ENCODE measurements around the gene TECPR2.
"Not testable (repeated sequence)": the region's sequence is repeated elsewhere in the genome, so short reads cannot be mapped to it uniquely, and the experiment has no call there.

The TECPR2 gene

DNA sequence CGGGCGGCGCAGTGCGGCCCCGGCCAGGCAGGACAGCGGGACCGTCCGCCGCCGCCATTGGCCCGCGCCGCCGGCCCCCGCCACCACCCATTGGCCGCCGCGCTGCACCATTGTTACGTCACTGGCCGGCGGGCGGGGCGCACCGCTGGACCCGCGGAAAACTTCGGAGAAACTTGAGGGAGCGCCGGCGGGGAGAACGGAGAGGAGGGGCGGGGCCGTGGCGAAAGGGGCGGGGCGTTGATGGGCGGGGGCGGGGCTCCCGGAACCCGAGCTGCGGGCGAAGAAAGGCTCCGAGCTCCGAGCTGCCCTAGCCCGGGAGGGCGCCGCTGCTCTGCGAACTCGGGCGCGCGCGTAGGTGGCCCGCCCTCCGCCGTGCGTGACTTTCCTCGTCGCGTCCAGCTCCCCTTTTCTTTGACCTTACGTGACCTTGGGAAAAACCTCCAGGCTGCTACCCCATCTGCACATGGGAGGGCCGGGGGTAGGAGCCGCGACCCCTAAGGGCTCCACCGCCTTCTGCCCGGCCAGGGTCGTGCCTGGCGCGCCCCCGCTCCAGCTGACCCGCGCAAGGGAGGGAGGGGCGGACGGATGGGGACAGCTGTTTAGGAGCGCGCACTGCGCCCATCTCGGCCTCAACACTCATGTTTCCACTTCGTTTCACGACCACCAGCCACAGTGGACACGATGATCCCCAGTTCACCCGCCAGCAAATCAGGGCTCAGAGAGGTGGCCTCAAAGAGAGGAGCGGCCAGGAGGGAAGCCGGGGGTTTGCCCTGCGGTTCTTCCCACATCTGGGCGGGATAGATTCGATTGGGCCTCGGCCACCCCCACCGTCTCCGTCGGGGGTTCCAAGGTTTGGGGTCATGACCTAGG, 147.2 kb downstream of the TECPR2 start, which contains the start of gene ANKRD9:
ANKRD9 (minus strand) TSS at position 31 of the 870 bp plus-strand sequence. CDS start 1,887 bp downstream, outside the sequence.
- peak; percentile 99 for DNase-seq (ENCODE audit: low spot score)

DNA sequence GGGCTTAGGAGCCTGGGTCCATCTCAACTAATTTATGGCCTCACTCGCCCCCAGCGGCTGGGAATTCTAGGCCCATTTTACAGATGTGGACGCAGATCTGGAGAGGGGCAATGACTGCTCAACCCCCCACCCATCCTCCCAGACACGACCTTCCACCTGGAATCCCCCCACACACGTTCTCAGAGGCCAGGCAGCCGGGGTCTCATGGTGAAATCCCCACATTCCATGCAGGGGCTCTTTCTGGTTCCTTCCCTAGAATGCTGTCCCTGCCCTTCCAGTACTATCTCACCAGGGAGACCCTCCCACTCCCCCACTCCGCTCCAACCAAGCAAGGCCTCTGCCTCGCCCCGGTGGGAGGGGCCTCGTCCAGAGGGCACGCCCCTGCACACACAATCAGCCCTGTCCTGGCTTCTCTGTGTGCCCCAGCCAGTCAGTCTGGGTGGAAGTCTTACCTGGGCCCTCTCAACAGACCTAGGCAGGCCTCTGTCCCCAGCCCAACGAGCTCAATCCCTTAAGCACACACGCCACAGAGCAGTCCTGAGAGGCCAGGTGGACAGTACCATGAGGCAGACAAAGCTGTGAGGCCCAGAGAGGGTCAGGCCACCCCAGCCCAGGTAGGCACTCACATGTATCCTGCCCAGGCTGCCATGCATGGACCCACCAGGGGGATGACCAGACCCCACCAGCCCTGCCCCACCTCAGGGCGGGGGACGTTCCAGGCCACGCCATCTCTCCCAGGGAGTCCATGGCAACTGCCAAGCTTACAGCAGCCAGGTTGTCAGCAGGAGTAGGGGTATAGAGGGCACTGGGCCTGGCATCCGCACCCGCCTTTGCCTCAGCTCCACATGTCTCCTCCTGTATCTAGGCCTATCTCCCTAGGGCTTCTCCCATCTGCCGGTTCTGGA, 148.1 kb downstream of the TECPR2 start:
- peak; percentile 84 for DNase-seq (ENCODE audit: low spot score)

DNA sequence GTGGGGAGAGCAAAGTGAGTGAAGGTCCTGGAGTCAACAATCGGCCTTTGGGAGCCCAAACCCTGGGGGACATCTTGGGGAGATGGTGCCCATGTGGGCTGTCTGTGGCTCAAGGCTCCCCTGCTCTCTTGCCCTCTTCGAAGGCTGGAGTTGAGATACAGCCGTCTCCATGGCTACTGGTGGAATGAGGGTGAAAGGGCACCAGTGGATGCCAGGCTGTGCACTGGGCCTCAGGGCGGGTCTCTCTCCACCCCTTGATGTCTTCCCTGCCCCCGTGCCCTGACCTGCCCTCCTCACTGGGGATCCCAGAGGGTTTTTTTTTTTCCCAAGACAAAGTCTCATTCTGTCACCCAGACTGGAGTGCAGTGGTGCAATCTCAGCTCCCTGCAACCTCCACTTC, 148.8 kb downstream of the TECPR2 start:
- no peak for DNase-seq (ENCODE audit: low spot score)

DNA sequence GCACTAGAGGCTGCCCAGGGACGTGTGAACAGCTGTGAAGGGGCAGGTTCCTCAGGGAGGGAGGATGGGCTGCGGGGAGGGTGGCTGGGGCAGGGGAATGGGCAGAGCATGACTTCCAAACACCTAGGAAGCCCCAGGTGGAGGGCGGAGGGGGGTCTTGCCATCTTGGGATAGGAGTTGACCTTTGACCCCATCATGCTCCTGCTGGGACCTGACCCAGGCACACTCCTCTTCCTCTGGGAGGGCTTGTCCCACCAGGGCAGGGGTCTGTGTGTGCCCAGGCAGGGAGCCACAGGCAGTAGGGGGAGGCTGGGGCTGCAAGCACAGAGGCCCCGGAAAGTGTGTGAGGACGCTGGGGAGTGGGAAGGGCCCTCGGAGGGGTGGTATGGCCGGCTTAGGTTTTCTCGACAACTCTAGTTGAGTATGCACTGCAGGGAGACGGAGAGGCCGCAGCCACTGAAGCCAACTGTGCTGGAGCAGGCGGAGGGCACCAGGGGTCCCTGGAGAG, 150.1 kb downstream of the TECPR2 start:
- DNase-seq (ENCODE audit: low spot score) = no peak

DNA sequence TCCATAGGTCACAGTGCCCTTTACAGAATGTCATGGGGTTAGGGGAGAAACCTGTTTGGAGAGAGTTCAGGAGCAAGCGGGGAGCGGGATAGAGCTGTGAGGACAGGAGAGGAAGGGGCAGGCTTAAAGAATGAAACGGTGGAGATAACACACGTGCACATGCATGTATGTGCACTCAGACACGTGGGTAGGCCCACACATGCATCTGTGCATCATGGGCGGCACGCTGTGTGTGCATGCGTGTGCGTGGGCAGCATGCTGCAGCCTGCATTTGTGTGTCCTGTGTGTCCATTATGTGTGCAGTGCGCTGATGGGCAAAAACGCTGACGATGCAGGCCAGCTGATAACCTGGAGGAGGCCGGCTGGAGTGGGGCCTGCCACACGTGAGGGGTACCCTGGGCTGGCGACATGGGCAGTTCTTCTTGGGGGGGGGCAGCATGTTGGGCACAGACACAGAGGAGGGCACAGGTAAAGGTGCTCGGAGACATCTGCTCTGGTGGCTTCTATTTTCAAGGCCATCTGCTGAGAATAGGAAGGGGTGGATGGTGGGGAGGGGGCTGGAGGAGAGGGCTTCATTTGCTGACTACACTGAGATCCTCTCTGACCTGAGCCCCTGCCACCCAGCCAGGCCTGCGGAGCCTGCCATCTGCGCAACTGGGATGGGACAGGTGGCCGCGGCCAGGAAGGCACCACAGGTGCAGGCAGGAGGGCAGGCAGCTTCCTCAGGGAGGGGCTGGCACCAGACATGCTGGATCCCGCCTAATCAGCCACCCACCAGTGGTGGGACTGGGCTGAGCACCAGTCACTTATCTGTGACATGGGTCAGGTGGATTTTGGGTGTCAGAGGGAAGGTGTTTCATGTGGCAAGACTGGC, 151.4 kb downstream of the TECPR2 start:
- no peak for DNase-seq (ENCODE audit: low spot score)

DNA sequence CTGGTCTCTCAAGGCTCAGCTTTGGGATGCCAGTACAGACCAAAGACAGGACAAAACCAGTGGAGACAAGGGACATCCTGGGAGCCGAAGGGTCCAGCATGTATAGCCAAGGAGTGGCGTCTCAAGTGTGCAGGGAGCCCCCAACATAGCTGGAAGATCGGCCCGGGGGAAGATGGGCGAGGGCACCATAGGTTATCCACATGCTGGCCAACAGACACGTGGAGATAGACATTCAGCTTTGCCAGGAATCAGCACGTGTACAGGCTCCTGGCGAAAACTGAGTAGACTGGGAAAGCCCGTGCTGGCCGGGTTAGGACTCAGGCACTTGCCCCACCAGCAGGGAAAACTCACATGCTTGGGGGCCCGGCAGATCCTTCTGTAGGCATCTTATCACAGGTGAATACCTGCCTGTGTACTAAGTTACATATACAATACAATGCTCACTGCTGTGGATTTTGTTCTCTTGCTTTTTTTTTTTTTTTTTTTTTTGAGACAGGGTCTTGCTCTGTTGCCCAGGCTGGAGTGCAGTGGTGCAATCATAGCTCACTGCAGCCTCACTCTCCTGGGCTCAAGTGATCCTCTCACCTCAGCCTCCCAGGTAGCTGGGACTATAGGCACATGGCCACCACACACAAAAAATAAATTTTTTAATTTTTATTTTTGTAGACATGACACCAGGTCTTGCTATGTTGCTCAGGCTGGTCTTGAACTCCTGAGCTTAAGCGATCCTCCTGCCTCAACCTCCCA, 152.4 kb downstream of the TECPR2 start:
- no peak for DNase-seq (ENCODE audit: low spot score)

DNA sequence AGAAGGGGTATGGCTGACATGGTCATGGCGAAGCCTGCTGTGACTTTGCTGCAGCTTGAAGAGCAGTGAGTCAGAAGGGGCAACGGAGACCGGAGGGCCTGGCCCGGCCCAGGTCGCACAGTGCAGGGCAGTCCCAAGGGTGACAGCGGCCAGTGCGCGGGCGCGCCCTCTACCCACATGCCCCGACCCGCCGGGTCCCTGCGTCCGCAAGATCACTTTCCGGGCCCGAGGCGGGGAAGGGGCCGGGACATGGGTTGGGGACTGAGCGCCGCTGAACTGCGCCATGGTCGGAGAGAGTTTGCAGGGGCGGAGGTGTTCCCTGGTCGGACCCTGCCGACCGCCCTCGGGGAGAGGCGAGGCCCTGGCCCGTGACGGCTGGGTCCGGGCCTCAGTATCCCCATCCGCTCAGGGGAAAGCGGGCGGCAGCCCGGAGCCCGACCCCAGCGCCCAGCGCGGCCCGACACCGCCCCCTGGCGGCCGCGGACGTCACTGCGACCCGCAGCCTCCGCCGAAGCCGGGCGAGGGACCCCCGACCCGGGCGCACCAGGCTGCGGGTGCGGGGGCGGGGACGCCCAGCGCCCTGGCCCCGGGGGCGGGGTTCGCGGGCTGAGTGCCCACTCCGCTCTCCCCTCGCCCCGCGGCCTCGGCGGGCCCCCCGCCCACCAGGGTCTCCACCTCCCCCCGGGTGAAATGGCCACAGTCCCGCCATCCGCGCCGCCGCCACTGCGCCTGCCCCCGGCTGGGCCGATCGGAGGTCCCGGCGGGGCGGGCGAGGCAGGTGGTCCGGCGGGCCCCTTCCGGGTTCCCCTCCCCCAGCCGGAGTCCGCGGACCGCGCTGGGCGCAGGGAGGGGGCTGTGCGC, 154.0 kb downstream of the TECPR2 start:
- peak; percentile 95 for DNase-seq (ENCODE audit: low spot score)

DNA sequence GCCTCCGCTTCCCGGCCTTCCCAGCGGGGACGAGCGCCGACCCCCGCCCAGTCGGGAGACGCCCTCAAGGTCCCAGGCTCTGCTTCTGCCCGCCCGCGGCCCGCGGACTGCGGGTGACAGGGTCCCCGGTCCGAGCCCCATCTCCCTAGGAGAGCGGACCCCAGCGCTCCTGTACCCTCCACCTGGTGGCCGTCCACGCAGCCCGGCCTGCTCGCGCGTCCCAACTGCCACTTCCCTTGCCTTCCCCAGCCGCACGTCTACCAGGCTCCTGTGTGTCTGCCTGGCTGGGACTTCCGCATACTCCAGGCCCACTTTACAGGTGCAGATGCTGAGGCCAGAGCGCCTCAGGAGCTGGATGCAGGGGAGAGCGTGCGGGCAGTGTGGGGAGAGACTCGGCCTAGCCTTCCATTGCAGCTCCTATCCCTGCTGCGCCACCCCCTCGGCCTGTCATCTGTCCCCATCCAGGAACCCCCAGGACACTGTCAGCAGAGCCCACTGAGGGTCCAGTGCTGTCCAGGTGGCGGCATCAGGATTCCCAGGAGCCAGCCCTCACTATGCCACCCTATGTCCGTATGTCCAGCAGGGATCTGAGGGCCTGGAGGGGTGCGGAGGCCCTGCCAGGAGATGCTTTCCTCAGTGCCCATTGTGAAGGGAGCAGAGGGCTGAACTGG, 154.8 kb downstream of the TECPR2 start:
- peak; percentile 64 for DNase-seq (ENCODE audit: low spot score)

DNA sequence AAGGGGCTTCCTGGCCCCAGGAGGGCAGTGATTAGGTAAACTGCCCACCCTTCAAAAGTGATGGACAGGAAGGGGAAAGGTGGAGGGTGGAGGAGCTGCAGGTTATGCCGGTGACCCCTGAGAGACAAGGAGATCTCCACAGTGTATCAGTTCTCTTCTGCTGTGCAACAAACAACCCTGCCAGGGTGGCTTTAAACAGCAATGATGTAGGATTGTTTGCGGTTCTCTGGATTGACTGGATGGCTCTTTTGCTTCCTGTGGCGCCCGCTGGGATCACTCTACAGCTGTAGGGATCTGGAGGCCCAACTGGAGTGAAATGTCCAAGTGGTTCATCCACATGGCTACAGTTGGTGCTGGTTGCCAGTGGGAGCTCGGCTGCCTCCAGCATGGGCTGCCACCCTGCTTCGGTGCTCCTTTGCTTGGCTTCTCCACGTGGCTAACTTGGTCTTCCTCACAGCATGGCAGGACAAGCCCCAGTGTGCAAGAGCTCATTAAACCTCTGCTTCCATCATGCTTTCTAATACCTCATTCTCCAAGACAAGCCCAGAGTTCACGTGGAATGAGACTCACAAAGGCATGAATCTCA, 155.4 kb downstream of the TECPR2 start:
- DNase-seq (ENCODE audit: low spot score) = no peak

DNA sequence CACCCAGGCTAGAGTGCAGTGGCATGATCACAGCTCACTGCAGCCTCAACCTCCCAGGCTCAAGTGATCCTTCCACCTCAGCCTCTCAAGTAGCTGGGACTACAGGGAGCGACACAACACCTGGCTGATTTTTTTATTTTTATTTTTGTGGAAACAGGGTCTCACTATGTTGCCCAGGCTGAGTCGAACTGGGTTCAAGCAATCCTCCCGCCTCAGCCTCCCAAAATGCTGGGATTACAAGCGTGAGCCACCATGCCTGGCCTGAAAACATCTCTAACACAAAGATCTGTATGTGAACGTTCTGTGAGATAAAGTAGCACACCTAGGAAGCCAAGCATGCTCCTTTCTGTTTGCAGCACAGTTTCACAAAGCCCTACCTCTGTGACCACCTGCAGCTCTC, 157.0 kb downstream of the TECPR2 start:
- not testable (repeated sequence) for DNase-seq (ENCODE audit: low spot score)

DNA sequence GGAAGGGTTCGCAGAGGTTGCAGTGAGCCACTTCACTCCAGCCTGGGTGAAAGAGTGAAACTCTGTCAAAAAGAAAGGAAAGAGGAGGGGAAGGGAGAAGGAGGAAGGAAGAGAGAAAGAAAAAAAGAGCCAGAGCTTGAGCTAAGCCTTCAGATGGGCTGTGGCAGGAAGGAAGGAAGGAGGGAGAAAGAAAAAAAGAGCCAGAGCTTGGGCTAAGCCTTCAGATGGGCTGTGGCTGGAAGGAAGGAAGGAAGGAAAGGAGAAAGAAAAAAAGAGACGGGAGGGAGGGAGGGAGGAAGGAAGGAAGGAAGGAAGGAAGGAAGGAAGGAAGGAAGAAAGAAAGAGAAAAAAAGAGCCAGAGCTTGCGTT, 160.4 kb downstream of the TECPR2 start:
- DNase-seq (ENCODE audit: low spot score) = no peak

DNA sequence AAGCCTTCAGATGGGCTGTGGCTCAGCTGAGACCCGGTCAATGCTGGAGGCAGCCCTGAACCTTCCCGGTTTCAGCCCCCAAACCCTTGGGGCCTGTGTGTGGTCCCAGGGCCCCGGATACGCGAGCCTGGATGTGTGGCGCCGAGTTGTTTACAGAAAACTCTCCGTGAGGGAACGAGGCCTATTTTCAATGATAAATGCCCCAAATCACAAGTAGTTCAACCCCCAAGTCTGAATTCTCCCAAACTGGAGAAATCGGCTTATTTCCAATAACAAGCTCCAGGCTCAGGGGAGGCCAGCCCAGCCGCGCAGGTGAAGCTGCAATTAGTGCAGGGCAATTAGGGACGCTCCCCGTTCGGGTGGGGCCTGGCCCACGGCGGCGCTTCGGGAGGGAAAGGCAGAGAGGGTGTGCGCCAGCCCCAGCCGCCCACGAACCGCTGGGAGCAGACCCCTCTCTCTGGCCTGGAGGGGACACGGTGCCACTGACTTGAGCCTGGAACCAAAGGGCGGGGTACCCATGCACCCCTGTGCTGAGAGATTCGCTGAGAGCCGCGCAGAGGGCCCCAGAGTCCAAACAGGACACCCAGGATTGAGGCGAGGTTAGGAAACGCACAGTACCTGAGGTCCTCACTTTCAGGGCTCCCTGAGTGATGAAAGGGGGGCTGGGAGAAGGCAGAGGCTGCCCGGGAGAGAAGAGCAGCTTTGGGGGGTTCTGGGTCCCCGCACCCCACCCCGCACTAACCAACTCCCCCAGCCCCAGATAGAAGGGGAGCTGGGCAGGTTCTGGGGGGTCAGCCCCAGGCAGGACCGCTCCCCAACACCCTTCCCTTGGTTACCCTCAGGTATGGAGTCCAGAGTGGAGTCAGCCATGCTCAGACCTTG, 161.1 kb downstream of the TECPR2 start:
- peak; percentile 4 for DNase-seq (ENCODE audit: low spot score)

DNA sequence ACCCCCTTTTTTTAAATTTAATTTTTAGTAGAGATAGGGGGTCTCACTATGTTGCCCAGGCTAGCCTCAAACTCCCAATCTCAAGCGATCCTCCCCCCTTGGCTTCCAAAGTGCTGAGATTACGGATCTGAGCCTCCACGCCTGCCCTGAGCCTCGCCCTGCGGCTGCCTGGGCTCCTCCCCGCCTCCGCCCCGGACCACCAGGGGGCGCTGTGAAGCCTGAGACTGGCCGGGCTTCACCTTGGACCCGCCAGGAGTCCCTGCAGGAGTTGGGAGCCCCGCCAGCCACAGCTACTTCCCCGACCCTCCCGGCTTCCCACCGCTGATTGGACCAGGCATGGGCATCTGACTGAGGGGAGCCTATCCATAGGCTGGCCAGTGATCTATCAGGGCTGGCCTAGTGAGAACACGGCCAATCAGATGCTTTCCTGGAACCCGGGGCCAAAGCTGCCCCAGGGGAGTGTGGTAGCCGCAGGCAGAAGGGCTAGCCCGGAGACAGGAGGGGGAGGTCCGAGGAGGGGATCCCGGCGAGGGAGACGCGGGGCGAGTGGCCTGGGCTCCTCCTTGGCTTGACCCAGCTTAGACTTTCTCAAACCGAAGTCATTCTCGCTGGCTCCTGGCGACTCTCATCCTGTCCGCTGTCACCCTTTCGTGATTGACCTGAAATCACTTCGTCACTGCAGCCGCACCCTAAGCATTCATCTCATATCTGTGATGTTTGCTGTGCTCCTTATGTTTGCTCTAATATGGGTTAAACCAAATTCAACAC, 161.9 kb downstream of the TECPR2 start:
- peak; percentile 98 for DNase-seq (ENCODE audit: low spot score)

DNA sequence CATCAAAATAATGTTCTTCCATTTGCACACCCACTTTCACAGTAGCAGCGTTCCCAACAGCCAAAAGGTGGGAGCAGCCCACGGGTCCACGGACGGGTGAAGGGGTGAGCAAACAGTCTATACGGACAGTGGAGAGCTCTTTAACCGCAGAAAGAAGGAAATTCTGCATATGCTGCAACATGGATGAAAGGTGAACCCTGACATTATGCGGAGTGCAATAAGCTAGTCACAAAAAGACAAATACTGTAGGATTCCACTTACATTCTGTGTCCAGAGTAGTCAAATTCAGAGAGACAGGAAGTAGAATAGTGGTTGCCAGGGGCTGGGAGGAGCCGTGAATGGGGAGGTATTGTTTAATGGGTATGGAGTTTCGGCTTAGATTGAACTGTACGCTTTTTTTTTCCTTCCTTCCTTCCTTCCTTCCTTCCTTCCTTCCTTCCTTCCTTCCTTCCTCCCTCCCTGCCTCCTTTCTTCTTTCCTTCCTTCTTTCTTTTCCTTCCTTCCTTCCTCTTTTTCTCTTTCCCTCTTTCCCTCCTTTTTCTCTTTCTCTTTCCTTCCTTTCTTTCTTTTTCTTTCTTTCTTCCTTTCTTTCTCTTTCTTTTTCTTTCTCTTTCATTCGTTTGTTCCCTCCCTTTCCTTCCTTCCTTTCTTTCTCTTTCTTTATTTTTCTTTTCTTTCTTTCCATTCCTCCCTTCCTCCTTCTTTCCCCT, 162.6 kb downstream of the TECPR2 start:
- DNase-seq (ENCODE audit: low spot score) = peak; percentile 10

DNA sequence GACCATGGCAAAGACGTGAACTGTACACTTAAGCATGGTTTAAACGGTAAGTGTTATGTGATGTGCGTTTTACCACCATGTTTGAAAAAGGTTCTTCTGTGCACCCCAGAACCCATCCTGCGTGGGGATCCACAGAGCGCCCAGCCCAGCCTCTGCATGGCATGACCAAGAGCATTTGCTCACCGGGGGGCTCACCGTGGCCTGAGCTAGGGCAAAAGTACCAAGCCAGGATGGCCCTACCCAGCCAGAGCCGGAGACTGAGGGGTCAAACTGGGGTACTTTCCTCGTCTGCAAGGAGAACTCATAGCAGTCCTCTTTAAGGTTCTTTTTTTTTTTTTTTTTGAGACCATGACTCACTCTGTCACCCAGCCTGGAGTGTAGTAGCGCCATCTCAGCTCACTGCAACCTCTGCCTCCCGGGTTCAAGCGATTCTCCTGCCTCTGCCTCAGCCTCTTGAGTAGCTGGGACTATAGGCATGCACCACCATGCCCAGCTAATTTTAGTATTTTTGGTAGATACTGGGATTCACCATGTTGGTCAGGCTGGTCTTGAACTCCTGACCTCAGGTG, 163.3 kb downstream of the TECPR2 start:
- no peak for DNase-seq (ENCODE audit: low spot score)

All from iPS-NIHi11 (cell line).